CD4-positive, CD25-positive, alpha-beta regulatory T cell (primary cell): ENCODE measurements around the gene ZNF331. TPM values are rescaled to one million over a fixed set of nuclear protein-coding genes. Genes with fewer than 3 reads are reported as not detected.

Experiments used
- ATAC-seq, 2 donors: fragments of 150-1000 bp; cut with Tn5 transposase; one replicate each; pipeline ENCODE4 v1.10.0; 2021; ENCODE audit warnings: low read depth in 2 of 2, moderate number of reproducible peaks in 2 of 2, moderate library complexity in 1 of 2
- DNase-seq, 3 donors: peaks; one replicate each; pipeline versions ENCODE4 v3.0.0 to v3.0.0-alpha.2; 2012 to 2022; ENCODE audit warnings: mixed read lengths in 1 of 3
- H3K27ac ChIP-seq: one replicate; pipeline ENCODE4 v1.7.0; 2013; ENCODE audit warnings: mild to moderate bottlenecking, low read length; ENCODE audit not compliant: insufficient read depth, poor library complexity, severe bottlenecking
- H3K27me3 ChIP-seq: one replicate; pipeline ENCODE4 v1.7.0; 2013; ENCODE audit warnings: low read length; ENCODE audit not compliant: control insufficient read depth, insufficient read depth
- H3K36me3 ChIP-seq: one replicate; pipeline ENCODE4 v1.7.0; 2013; ENCODE audit warnings: mild to moderate bottlenecking, low read length, moderate library complexity; ENCODE audit not compliant: control insufficient read depth, insufficient read depth
- H3K4me1 ChIP-seq: 2 replicates; pipeline ENCODE4 v1.7.0; 2013; ENCODE audit warnings: mild to moderate bottlenecking, low read length; ENCODE audit not compliant: insufficient read depth, control insufficient read depth, poor library complexity, severe bottlenecking
- H3K4me3 ChIP-seq: one replicate; pipeline ENCODE4 v1.7.0; 2013; ENCODE audit warnings: low read depth, mild to moderate bottlenecking, low read length, moderate library complexity
- H3K9me3 ChIP-seq, 2 experiments: 1 replicate in 1 of 2; 2 replicates in 1 of 2; pipeline ENCODE4 v1.7.0; 2013; ENCODE audit warnings: low read length in 2 of 2, mild to moderate bottlenecking in 1 of 2, moderate library complexity in 1 of 2; ENCODE audit not compliant: control insufficient read depth in 2 of 2
- H3K27ac Mint-ChIP-seq, 3 donors: one replicate each; pipeline ENCODE4 v1.8.0; 2020 to 2022; ENCODE audit warnings: mild to moderate bottlenecking in 3 of 3, mixed read lengths in 3 of 3, moderate library complexity in 2 of 3
- H3K27me3 Mint-ChIP-seq: one replicate; pipeline ENCODE4 v1.8.0; 2022; ENCODE audit warnings: mild to moderate bottlenecking, mixed read lengths
- H3K36me3 Mint-ChIP-seq: one replicate; pipeline ENCODE4 v1.8.0; 2020; ENCODE audit warnings: mixed read lengths
- H3K4me1 Mint-ChIP-seq, 4 donors: one replicate each; pipeline ENCODE4 v1.8.0; 2020 to 2022; ENCODE audit warnings: mixed read lengths in 4 of 4, mild to moderate bottlenecking in 1 of 4
- H3K4me3 Mint-ChIP-seq, 4 donors: one replicate each; pipeline ENCODE4 v1.8.0; 2020 to 2022; ENCODE audit warnings: mild to moderate bottlenecking in 4 of 4, mixed read lengths in 4 of 4, moderate library complexity in 3 of 4
- H3K9me3 Mint-ChIP-seq, 7 donors: one replicate each; pipeline ENCODE4 v1.8.0; 2020 to 2022; ENCODE audit warnings: mixed read lengths in 7 of 7, mild to moderate bottlenecking in 3 of 7, moderate library complexity in 2 of 7
- polyA plus RNA-seq, 4 donors: library from polyadenylated mRNA; unstranded; fragments of 300-500 nt; fragmentation: Illumina TruSeq; gene quantifications; one replicate each; pipeline ENCODE4 v1.2.3, GENCODE V29; 2021
- total RNA-seq: library from RNA; stranded (reverse); gene quantifications from one replicate; pipeline ENCODE4 v1.2.3, GENCODE V29; 2022

Gene ZNF331
- total and polyA plus RNA-seq, 5 donors from 2014 or later: 27.9 to 504 (median 38.8) TPM

DNA sequence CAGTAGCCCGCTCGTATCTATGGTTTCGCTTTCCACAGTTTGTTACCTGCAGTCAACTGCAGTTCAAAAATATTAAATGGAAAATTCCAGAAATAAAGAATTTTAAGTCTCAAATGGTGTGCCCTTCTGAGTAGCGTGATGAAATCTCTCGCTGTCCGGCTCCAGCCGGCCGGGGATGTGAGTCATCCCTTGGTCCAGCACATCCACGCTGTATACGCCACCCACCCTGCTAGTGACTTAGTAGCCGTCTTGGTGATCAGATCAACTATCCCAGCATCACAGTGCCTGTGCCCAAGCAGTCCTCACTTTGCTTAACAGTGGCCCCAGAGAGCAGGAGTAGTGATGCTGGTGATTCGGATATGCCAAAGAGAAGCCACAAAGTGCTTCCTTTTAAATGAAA lies 40.0 kb downstream of the ZNF331 start:
- Mint-ChIP-seq H3K9me3 (peaks cover 0 to 69% (median 30%) of the 10 kb centered on the region in 7 donors), H3K36me3 (peaks cover 43% of the 10 kb centered on the region), H3K27ac (no peak overlapping the region), H3K4me1 (no peaks in the 10 kb centered on the region), H3K4me3 (no peak overlapping the region), H3K27me3 (no peaks in the 10 kb centered on the region)
- H3K9me3 ChIP-seq: peaks cover 56 to 93% of the 10 kb centered on the region in 2 experiments
- no peak overlapping the region for H3K4me3 ChIP-seq
- DNase-seq (no peak), ATAC-seq (no peak)
- no peaks in the 10 kb centered on the region for H3K4me1 ChIP-seq
- H3K27ac ChIP-seq: no peak overlapping the region
- H3K36me3 ChIP-seq: peaks cover 60% of the 10 kb centered on the region
- no peaks in the 10 kb centered on the region for H3K27me3 ChIP-seq

DNA sequence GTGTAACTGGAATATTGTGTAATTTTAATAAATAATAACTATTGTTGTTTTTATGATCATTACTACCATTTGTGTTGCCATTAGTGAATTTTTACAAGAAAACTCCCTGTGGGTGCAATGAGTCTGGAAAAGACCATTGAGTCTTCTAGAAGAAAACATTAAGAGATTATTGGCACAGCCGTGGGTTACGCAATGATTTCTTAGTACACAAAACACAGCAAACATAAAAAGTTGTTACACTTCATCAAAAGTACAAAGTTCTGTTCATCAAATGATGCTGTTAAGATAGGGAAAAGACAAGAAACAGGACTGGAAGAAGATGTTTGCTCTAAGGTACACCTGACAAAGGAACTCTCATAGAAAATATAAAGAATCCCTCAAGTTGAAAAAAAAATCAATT lies 41.6 kb downstream of the ZNF331 start:
- Histone ChIP-seq H3K4me1 (no peaks in the 10 kb centered on the region), H3K27ac (no peak overlapping the region), H3K27me3 (no peaks in the 10 kb centered on the region), H3K4me3 (peak overlapping the region; percentile 19), H3K36me3 (peaks cover 46% of the 10 kb centered on the region), H3K9me3 (peaks cover 50 to 91% of the 10 kb centered on the region in 2 experiments)
- Mint-ChIP-seq H3K27ac (no peak overlapping the region), H3K9me3 (peaks cover 0 to 75% (median 30%) of the 10 kb centered on the region in 7 donors), H3K4me1 (no peaks in the 10 kb centered on the region), H3K4me3 (no peak overlapping the region), H3K36me3 (peaks cover 33% of the 10 kb centered on the region), H3K27me3 (no peaks in the 10 kb centered on the region)
- DNase-seq: no peak
- no peak for ATAC-seq

DNA sequence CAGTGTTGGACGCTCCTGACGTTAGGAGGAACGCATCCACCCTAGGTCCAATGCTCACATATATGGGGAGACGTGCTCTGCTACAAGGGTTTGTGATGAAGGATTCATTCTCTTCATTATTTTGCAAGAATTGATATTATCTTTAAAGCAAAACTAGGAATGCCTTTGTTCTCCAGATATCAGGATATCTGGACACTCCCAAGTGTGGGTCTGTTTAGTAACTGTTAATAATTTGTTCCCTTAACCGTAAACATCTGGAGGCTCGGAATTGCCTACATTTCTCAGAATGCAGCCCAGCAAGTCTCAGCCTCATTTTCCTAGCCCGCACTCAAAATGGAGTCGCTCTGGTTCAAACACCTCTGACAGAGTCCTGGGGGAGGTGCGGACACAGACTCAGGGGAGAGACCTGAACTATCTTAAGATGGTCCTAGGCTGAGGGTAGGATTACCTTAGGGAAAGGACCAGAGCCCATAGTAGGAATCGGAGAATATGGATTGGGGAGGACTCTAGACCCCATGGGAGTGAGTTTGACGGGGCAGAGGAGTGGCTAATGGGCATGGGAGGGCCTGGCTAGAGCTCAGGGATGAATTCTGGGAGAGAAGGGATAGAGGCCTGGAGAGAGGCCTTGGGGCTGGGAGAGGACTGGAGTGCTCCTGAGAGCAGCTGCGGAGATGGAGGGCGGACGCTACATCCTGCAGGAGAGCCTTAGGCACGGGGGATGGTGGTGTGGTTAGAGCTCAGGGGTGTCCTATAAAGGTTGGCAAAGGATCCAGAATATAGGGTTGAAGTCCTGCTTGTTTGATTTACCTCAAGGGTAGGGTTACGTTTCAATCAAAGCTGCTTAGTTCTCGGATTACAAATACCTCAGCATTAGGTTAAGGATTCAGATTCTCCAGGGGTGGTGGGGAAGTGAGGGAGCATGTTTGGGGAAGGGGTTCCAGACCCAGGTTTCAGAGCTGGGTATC lies 43.2 kb downstream of the ZNF331 start:
- Histone ChIP-seq H3K9me3 (peaks cover 42 to 75% of the 10 kb centered on the region in 2 experiments), H3K4me3 (no peak overlapping the region), H3K27me3 (no peaks in the 10 kb centered on the region), H3K4me1 (no peaks in the 10 kb centered on the region), H3K27ac (no peak overlapping the region), H3K36me3 (peaks cover 31% of the 10 kb centered on the region)
- Mint-ChIP-seq H3K27me3 (no peaks in the 10 kb centered on the region), H3K4me1 (no peaks in the 10 kb centered on the region), H3K4me3 (no peak overlapping the region), H3K9me3 (peaks cover 0 to 63% (median 30%) of the 10 kb centered on the region in 7 donors), H3K27ac (no peak overlapping the region), H3K36me3 (peaks cover 25% of the 10 kb centered on the region)
- ATAC-seq: no peak
- no peak for DNase-seq

DNA sequence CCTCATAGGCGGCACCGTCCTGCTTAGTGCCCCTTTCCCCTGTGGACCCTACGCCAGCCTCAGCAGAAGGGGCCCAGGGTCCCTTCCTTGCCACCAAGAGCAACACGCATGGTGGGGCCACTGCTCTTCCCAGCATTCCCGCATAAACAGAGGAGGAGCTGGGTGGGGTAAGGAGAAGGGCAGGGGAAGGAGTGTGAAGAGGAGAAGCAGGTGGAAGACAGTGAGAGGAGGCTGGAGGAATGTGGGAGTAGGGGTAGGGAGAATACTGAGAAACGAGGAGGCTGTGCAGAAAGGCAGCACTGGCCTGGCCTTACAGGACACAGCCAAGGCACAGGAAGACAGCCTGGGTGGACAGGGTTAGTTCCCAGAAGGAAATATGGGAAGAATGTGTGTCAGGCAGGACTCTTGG lies 43.9 kb downstream of the ZNF331 start:
- H3K4me3 ChIP-seq: no peak overlapping the region
- Mint-ChIP-seq H3K4me3 (no peak overlapping the region), H3K36me3 (peaks cover 18% of the 10 kb centered on the region), H3K27ac (no peak overlapping the region), H3K27me3 (no peaks in the 10 kb centered on the region), H3K4me1 (no peaks in the 10 kb centered on the region), H3K9me3 (peaks cover 0 to 60% (median 22%) of the 10 kb centered on the region in 7 donors)
- no peaks in the 10 kb centered on the region for H3K27me3 ChIP-seq
- no peaks in the 10 kb centered on the region for H3K4me1 ChIP-seq
- H3K36me3 ChIP-seq: peaks cover 24% of the 10 kb centered on the region
- ATAC-seq: no peak
- peaks cover 35 to 67% of the 10 kb centered on the region in 2 experiments for H3K9me3 ChIP-seq
- no peak for DNase-seq
- no peak overlapping the region for H3K27ac ChIP-seq

DNA sequence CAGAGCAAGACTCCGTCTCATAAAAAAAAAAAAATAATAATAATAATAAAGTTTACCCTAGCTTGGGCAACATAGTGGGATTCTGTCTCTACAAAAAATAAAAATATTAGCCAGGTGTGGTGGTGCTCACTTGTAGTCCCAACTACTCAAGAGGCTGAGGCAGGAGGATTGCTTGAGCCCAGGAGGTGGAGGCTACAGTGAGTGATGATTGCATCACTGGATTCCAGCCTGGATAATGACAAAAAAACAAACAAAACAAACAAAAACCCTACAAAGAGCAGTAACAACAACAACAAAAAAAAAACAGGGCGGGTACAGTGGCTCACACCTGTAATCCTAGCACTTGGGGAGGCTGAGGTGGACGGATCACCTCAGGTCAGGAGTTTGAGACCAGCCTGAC lies 45.2 kb downstream of the ZNF331 start:
- H3K4me1 ChIP-seq: no peaks in the 10 kb centered on the region
- Mint-ChIP-seq H3K4me3 (no peak overlapping the region), H3K4me1 (no peaks in the 10 kb centered on the region), H3K9me3 (peaks cover 0 to 48% (median 14%) of the 10 kb centered on the region in 7 donors), H3K36me3 (peaks cover 7% of the 10 kb centered on the region), H3K27me3 (no peaks in the 10 kb centered on the region), H3K27ac (no peak overlapping the region)
- peaks cover 11% of the 10 kb centered on the region for H3K36me3 ChIP-seq
- no peaks in the 10 kb centered on the region for H3K27me3 ChIP-seq
- ATAC-seq (no peak), DNase-seq (no peak)
- H3K4me3 ChIP-seq: no peak overlapping the region
- H3K27ac ChIP-seq: no peak overlapping the region
- H3K9me3 ChIP-seq: peaks cover 23 to 54% of the 10 kb centered on the region in 2 experiments

DNA sequence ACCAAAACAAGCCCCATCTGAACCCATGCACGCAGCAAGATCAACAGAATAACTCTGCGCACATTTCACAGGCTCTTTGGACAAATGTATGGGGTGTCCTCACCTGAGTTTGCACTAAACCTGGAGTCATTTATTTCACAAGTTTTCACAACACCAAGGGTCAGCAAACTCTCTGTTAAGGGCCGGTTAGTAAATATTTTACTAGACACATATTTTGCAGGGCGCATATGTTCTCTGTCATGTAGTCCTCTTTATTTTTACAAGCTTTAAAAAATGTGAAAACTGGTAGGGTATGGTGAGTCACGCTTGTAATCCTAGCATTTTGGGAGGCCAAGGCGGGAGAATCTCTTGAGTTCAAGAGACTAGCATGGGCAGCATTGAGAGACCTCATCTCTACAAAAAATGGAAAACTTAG lies 48.3 kb downstream of the ZNF331 start:
- Histone ChIP-seq H3K4me3 (no peak overlapping the region), H3K4me1 (no peaks in the 10 kb centered on the region), H3K9me3 (peaks cover 7 to 27% of the 10 kb centered on the region in 2 experiments), H3K36me3 (no peaks in the 10 kb centered on the region), H3K27me3 (no peaks in the 10 kb centered on the region), H3K27ac (no peak overlapping the region)
- Mint-ChIP-seq H3K27me3 (no peaks in the 10 kb centered on the region), H3K27ac (no peak overlapping the region), H3K9me3 (peaks cover 0 to 31% (median 3%) of the 10 kb centered on the region in 7 donors), H3K4me3 (peak overlapping the region in 1 of 4 donors; percentile 38), H3K4me1 (no peaks in the 10 kb centered on the region), H3K36me3 (no peaks in the 10 kb centered on the region)
- DNase-seq (no peak), ATAC-seq (no peak)

DNA sequence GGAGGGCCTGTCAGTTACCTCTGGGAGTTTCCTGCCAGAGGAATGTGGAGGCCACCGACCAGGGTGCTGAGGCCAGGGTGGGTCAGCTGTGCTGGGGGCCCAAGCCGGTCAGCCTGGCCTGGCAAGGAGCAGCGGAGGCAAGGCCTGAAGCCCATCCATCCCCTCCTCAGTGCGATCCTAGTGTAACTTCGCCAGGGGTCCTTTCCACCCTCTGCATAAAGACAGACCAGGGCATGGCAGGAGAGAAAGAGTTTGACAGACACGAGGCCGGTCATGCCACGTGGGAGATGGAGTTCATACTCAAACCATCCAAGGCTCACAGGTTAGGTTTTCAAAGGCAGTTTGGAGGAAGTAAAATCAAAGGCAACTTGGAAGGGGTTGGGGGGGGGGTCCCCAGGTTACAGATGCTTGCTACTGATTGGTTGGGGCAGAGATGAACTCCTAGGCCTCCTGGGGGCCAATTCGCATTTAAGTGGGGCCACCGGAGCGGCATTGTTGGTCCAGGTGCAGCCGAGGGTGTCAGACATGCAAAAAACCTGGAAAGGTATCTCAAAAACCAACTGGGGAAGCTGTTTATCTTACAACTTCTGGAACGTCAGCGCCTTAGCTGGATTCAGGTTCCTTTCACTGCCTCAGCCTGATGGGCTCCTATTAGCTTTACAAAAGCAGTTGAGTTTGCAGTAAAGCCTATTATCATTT lies 57.0 kb downstream of the ZNF331 start:
- H3K27ac Mint-ChIP-seq: peak overlapping the region in 1 of 3 donors; percentile 45
- Histone ChIP-seq H3K4me1 (no peaks in the 10 kb centered on the region), H3K27me3 (no peaks in the 10 kb centered on the region), H3K9me3 (peaks cover 0 to 11% of the 10 kb centered on the region in 2 experiments), H3K36me3 (no peaks in the 10 kb centered on the region), H3K27ac (no peak overlapping the region), H3K4me3 (no peak overlapping the region)
- ATAC-seq: no peak
- no peaks in the 10 kb centered on the region for H3K36me3 Mint-ChIP-seq
- H3K4me1 Mint-ChIP-seq: no peaks in the 10 kb centered on the region
- no peak for DNase-seq
- H3K9me3 Mint-ChIP-seq: peaks cover 0 to 7% (median 3%) of the 10 kb centered on the region in 7 donors
- no peak overlapping the region for H3K4me3 Mint-ChIP-seq
- no peaks in the 10 kb centered on the region for H3K27me3 Mint-ChIP-seq
